ENCODE data around the gene NANOS3.

NANOS3 gene

DNA sequence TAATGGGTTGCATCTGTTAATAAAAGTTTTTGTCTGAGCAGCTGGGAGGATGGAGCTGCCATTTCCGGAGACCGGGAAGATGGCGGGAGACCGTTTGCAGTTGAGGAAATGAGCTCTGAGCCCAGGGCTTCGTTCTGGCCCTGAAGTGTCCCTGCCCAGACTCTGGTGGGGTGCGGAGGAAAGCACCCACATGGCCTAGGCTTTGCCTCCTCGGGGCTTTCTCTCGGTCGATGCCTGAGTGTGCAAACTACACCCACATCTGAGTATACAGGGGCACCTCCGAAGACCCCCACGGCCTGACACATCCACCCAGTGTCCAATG, 15.6 kb upstream of the NANOS3 start:
- H3K9me3 ChIP-seq (ENCODE audit: control insufficient read depth, insufficient read depth, low read length): no peaks in the 10 kb centered on the region
- peaks cover 19% of the 10 kb centered on the region for H3K27me3 ChIP-seq (ENCODE audit: control insufficient read depth, low read length)
- peak overlapping the region; percentile 34; the same call in 1 of the 2 replicates for H3K27ac ChIP-seq (ENCODE audit: low read depth, low read length)
- no peaks in the 10 kb centered on the region for H3K9me2 ChIP-seq (replicated peaks; ENCODE audit: control insufficient read depth, low read length)
- H3K36me3 ChIP-seq (ENCODE audit: control insufficient read depth, low read length): no peaks in the 10 kb centered on the region
- H4K20me1 ChIP-seq (ENCODE audit: control insufficient read depth, insufficient read depth, low read depth, low read length): no peaks in the 10 kb centered on the region
- no peaks in the 10 kb centered on the region for H3K79me2 ChIP-seq (ENCODE audit: control insufficient read depth, low read length)
- peak overlapping the region; percentile 88 for H3K4me2 ChIP-seq (ENCODE audit: low read length)
- TF ChIP-seq EZH2phosphoT487 (IDR thresholded peaks at IDR 0.05; ENCODE audit: borderline replicate concordance, low read length) (no peak), CTCF (IDR thresholded peaks at IDR 0.05; ENCODE audit: low read depth, low read length, poor library complexity, severe bottlenecking) (no peak)
- no peaks in the 10 kb centered on the region for H3F3A ChIP-seq (ENCODE audit: control insufficient read depth, insufficient read depth)
- peak overlapping the region; percentile 73 for H3K4me3 ChIP-seq (ENCODE audit: low read length)
- H3K4me1 ChIP-seq (ENCODE audit: control insufficient read depth, low read length): peaks cover 28% of the 10 kb centered on the region

DNA sequence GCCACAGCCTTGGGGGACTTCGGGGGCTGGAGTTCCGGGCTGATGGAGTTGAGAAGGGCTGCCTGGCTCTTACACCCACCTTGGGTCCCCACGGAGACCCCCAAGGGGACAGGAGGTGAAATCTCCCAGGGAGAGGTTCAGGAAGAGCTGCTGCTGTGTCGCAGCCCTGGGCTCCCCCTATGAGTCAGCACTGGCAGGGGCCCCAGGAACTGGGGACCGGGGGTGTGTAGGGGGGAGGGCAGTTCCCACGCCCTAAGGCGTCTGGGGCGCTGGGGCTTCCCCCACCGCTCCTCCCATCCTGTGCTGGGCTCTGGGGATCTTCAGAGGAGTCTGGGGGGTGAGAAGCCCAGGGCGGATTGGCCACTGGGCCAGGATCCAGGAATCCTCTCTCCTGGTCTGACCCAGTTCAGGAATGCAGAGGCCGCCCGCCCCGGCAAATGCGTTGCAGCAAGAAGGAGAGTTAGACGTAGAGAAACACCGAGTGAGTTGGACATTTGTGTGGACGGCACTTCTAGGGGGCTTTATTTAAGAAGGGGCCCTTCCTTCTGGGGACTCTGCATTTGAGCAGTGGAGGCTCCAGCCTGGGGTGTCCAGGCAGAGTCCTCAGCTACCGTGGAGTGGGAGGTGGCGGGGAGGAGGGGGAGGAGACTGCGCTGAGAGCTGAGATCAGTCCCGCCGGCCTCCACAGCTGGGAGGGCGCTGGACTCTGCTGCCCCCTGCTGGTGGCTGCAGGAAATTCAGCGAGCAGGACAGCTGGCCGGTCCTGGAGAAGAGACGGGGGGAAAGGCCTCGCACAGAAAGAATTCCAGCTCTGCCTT, 15.0 kb upstream of the NANOS3 start:
- no peaks in the 10 kb centered on the region for H3K79me2 ChIP-seq (ENCODE audit: control insufficient read depth, low read length)

DNA sequence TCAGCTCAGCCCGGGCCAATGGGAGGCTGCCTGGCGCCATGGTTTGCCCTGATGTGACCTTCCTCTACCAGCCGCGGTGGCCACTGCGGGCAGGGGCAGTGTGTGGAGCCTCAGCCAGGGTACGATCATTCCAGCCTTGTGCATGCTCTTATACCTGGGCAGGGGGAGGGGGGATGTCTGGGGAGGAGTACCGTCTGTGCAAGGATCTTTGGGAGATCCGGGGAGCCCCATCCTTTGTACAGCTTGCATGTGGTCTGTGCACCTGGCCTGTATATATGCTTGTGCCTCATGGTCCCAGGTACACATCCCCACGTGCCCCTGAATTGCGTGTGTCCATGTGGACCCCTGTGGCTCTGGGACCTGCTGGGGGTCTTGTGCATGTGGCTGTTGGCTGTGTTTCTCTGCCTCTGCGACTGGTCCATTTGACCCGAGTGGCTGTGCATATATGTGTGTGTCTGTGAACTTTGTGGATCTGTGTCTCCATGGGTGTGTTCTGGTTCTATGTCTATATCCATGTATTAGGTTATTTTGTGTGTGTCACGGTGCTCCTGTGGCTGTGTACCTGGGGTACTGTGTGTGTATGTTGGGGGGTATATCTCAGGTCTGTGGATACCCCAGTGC, 12.8 kb upstream of the NANOS3 start:
- Histone ChIP-seq H3F3A (ENCODE audit: control insufficient read depth, insufficient read depth) (no peaks in the 10 kb centered on the region), H3K9me2 (replicated peaks; ENCODE audit: control insufficient read depth, low read length) (no peaks in the 10 kb centered on the region), H3K4me3 (ENCODE audit: low read length) (no peak overlapping the region), H3K27ac (ENCODE audit: low read depth, low read length) (no peak overlapping the region), H3K9me3 (ENCODE audit: control insufficient read depth, insufficient read depth, low read length) (no peaks in the 10 kb centered on the region), H3K27me3 (ENCODE audit: control insufficient read depth, low read length) (peaks cover 21% of the 10 kb centered on the region), H4K20me1 (ENCODE audit: control insufficient read depth, insufficient read depth, low read depth, low read length) (no peaks in the 10 kb centered on the region), H3K36me3 (ENCODE audit: control insufficient read depth, low read length) (no peaks in the 10 kb centered on the region), H3K4me2 (ENCODE audit: low read length) (no peak overlapping the region; the same call in 1 of the 2 replicates), H3K4me1 (ENCODE audit: control insufficient read depth, low read length) (peaks cover 45% of the 10 kb centered on the region), H3K79me2 (ENCODE audit: control insufficient read depth, low read length) (no peaks in the 10 kb centered on the region)
- TF ChIP-seq EZH2phosphoT487 (IDR thresholded peaks at IDR 0.05; ENCODE audit: borderline replicate concordance, low read length) (no peak), CTCF (IDR thresholded peaks at IDR 0.05; ENCODE audit: low read depth, low read length, poor library complexity, severe bottlenecking) (no peak)

More for the DNA sequence above, 15.0 kb upstream of the NANOS3 start:
- H3K36me3 ChIP-seq (ENCODE audit: control insufficient read depth, low read length): no peaks in the 10 kb centered on the region
- no peaks in the 10 kb centered on the region for H3K9me3 ChIP-seq (ENCODE audit: control insufficient read depth, insufficient read depth, low read length)
- H3K27ac ChIP-seq (ENCODE audit: low read depth, low read length): peak overlapping the region; percentile 34; the same call in 1 of the 2 replicates
- TF ChIP-seq CTCF (IDR thresholded peaks at IDR 0.05; ENCODE audit: low read depth, low read length, poor library complexity, severe bottlenecking) (peak; percentile 83), EZH2phosphoT487 (IDR thresholded peaks at IDR 0.05; ENCODE audit: borderline replicate concordance, low read length) (no peak)
- peak overlapping the region; percentile 88 for H3K4me2 ChIP-seq (ENCODE audit: low read length)
- no peaks in the 10 kb centered on the region for H3F3A ChIP-seq (ENCODE audit: control insufficient read depth, insufficient read depth)
- H3K9me2 ChIP-seq (replicated peaks; ENCODE audit: control insufficient read depth, low read length): no peaks in the 10 kb centered on the region
- H3K27me3 ChIP-seq (ENCODE audit: control insufficient read depth, low read length): peaks cover 21% of the 10 kb centered on the region
- peak overlapping the region; percentile 73 for H3K4me3 ChIP-seq (ENCODE audit: low read length)
- H3K4me1 ChIP-seq (ENCODE audit: control insufficient read depth, low read length): peaks cover 31% of the 10 kb centered on the region
- H4K20me1 ChIP-seq (ENCODE audit: control insufficient read depth, insufficient read depth, low read depth, low read length): no peaks in the 10 kb centered on the region

Measured in DOHH2 (cell line).